GM12891 (cell line): ENCODE data around the gene SRSF6.
"Not testable (repeated sequence)": the region's sequence is repeated elsewhere in the genome, so short reads cannot be mapped to it uniquely, and the experiment has no call there.

Experiments used
- DNase-seq: peaks from one replicate; pipeline ENCODE4 v3.0.0; 2011; ENCODE audit warnings: low spot score; ENCODE audit not compliant: insufficient read length
- FAIRE-seq: peaks from 2 replicates; lab custom pipeline; 2011; peaks lifted over from hg19 to GRCh38; lab: Jason Lieb, UNC
- PAX5 ChIP-seq: IDR thresholded peaks from 2 replicates; pipeline ENCODE4 v1.6.1; 2011; ENCODE audit warnings: low read length, moderate library complexity, mild to moderate bottlenecking; ENCODE audit not compliant: insufficient read depth, severe bottlenecking
- POLR2A ChIP-seq: IDR thresholded peaks from 2 replicates; pipeline ENCODE4 v1.6.1; 2011; ENCODE audit warnings: low read depth, low read length, control low read depth
- POLR2AphosphoS5 ChIP-seq: IDR thresholded peaks from 2 replicates; pipeline ENCODE4 v1.6.1; 2011; ENCODE audit warnings: low read depth, low read length, control low read depth
- POU2F2 ChIP-seq: IDR thresholded peaks from 2 replicates; pipeline ENCODE4 v1.6.1; 2011; ENCODE audit warnings: low read depth, mild to moderate bottlenecking, control low read depth, low read length, moderate library complexity
- SPI1 ChIP-seq: IDR thresholded peaks from 2 replicates; pipeline ENCODE4 v1.6.1; 2011; ENCODE audit warnings: low read depth, low read length, control low read depth
- TAF1 ChIP-seq: IDR thresholded peaks from 2 replicates; pipeline ENCODE4 v1.6.1; 2011; ENCODE audit warnings: low read depth, low read length, control low read depth

SRSF6 gene

DNA sequence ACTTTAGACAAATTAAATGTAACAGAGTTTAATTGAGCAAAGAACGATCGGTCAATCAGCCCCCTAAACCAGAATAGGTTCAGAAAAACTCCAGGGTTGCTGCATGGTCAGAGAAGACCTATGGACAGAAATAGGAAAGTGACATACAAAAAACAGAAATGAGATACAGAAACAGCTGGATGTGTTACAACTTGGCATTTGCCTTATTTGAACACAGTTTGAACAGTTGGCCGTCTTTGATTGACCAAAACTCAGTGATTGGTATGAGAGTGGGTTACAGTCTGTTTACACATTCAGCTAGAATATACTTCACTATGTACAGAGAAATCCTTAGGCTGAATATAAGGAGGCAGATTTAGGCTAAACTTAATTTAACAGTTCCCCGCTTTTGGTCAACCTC lies 19.9 kb downstream of the SRSF6 start:
- no peak for FAIRE-seq
- TF ChIP-seq POLR2AphosphoS5: no peak
- TF ChIP-seq TAF1: no peak
- no peak for TF ChIP-seq PAX5
- no peak for TF ChIP-seq POLR2A
- TF ChIP-seq POU2F2: no peak
- no peak for TF ChIP-seq SPI1
- no peak for DNase-seq

DNA sequence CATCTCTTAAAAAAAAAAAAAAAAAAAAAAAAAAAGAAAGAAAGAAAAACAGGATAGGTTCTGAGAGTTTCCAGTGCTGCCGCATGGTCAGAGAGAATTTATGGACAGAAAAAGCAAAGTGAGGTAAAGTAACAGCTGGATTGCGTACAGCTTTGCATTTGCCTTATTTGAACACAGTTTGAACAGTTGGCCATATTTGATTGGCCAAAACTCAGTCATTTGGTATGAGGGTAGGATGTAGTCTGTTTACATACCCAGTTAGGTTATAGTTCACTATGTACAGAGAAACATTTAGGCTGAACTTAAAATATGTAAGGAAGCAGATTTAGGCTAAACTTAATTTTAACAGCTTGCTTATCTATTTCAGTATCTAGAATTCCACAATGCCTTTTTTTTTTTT lies 32.3 kb downstream of the SRSF6 start:
- FAIRE-seq: no peak
- TF ChIP-seq PAX5 (no peak), POLR2AphosphoS5 (no peak), TAF1 (no peak), POLR2A (no peak), SPI1 (no peak), POU2F2 (no peak)
- DNase-seq: no peak

DNA sequence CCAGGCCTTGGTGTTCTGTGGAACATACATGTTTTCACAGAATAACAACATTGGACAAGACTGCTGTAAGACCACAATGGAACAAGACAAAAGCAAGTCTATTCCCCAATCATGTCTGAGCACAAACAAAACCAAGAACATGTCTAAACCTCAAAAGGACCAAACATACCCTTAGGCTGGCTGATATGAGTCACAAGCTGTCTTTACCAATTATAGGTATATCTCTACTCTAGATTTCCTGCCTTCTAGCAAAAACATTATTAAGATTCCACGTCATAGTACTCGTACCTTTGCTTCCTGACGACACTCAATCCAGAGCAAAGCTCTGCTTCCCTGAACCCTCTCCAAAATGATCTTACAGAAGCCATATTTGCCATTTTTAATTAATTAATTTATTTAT lies 34.4 kb downstream of the SRSF6 start:
- TF ChIP-seq POU2F2 (no peak), TAF1 (no peak), SPI1 (no peak)
- FAIRE-seq (peak; percentile 73), DNase-seq (no peak)

DNA sequence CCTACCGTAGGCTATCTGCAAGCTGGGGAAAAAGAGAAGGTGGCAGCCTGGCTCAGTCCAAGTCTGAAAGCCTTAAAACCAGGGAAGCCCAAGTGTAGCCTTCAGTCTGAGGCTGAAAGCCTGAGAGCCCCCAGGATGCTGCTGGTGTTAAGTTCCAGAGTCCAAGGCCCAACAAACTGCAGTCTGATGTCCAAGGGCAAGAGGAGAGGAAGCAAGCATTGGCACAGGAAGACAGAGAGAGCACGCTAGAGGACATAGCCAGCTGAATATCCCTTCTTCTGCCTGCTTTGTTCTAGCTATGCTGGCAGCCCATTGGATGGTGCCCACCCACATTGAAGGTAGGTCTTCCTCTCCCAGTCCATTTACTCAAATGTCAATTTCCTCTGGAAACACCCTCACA lies 37.7 kb downstream of the SRSF6 start:
- DNase-seq (no peak), FAIRE-seq (no peak)
- no peak for TF ChIP-seq SPI1
- TF ChIP-seq TAF1: no peak
- no peak for TF ChIP-seq POLR2AphosphoS5
- TF ChIP-seq POLR2A: no peak
- no peak for TF ChIP-seq POU2F2
- no peak for TF ChIP-seq PAX5

DNA sequence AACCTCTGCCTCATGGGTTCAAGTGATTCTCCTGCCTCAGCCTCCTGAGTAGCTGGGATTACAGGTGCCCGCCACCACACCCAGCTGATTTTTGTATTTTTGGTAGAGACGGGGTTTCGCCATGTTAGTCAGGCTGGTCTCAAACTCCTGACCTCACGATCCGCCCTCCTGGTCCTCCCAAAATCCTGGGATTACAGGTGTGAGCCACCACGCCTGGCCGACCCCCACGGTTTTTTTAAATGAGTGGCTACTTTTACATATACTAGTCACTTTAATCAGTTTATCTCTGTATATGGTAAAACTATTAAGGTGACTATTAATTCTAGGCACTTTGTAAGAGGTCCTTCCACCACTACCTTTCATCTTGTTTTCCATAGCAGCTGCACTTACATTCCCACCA lies 44.3 kb downstream of the SRSF6 start:
- not testable (repeated sequence) for FAIRE-seq, DNase-seq

DNA sequence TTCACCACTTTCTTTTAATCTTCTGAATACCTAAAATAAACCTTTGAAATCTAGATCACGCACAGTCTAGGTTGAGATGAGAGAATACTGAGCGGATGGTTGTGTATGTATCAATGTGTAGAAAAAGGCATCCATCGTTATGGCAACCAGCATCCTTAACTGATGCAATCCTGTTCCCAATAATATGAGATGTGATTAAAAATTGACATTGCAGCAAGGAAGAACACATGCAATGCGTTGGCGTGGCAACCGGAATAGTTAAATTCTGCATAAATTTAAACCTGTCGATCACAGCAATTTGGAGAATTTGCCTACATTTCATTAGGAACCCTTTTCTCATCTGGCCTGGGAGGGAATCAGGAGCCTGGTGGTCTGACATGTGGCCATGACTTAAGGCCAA lies 48.5 kb downstream of the SRSF6 start:
- DNase-seq: no peak
- no peak for FAIRE-seq
- TF ChIP-seq TAF1 (no peak), POLR2AphosphoS5 (no peak), POLR2A (no peak), SPI1 (no peak), PAX5 (no peak)

DNA sequence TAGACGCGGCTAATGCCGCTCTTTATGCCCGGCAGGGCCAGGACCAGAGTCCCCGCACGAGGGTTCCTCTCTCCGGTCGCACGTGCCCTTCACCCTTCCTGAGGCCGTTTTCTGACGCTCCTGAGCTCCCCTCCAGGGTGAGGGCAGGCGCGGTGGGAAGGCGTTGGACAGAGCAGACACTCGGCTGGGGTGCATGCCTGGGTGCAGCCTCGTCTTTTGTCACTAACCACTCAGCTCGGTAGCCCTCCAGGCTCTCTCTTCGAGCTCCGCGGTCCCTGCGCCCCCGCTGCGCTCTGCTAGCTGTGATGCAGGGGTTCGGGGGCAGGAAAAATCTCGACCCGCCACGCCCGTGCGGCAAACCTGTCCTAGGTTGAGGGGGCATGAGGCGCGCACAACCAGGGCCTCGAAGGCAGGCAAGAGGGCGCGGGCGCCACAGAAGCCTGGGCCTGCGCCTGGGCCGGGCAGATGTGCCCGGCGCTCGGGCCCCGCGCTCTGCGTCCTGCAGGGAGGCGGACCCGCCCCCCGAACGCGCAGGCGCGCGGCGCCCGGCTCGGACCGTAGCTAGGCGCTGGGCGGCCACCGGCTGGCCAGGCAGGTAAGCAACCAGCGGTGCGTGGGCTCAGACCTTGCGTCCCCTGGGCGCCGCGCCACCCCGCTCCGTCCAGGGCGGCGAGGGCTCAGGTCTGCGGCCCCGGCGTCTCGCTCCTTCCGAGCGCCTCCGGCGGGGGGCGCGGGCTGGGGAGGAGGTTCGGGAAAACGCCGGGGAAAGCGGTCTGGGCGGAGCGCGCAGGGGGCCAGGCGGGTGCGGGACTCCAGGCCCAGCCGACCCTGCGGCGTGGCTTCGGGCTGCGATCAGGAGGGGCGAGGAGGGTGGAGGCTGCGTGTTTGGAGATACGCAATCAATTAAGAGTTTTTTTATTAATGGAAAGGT lies 49.7 kb downstream of the SRSF6 start, which contains the start of gene L3MBTL1:
Gene L3MBTL1 (plus strand): TSS at position 548 of the 931 bp plus-strand sequence. CDS start 5,807 bp downstream, outside the sequence.
- FAIRE-seq: no peak

DNA sequence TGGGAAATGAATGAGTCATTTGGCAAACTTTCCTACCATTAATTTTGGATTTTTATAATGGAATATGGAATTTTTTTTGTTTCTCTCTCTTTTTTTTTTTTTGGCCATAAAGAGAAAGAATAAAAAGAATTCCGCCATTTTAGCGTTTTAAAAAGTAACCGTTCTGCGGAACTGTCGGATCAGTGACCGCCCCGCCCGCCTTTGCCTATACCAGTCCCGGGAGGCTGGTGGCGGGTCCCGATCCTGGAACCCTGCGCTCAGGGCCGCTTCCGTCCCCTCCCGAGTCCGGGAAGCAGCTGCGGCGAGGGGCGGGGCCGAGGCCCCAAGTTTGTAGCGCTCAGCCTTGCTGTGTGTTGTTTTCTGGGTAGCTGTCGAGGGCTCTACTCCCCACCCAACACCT lies 50.4 kb downstream of the SRSF6 start:
- TF ChIP-seq TAF1: no peak
- FAIRE-seq (no peak), DNase-seq (no peak)

More for the DNA sequence above, 49.7 kb downstream of the SRSF6 start, which contains the start of gene L3MBTL1:
- DNase-seq: peak; percentile 50
- TF ChIP-seq SPI1: no peak
- TF ChIP-seq TAF1: no peak
- TF ChIP-seq POU2F2: no peak
- no peak for TF ChIP-seq POLR2A
- TF ChIP-seq PAX5: no peak
- TF ChIP-seq POLR2AphosphoS5: no peak

DNA sequence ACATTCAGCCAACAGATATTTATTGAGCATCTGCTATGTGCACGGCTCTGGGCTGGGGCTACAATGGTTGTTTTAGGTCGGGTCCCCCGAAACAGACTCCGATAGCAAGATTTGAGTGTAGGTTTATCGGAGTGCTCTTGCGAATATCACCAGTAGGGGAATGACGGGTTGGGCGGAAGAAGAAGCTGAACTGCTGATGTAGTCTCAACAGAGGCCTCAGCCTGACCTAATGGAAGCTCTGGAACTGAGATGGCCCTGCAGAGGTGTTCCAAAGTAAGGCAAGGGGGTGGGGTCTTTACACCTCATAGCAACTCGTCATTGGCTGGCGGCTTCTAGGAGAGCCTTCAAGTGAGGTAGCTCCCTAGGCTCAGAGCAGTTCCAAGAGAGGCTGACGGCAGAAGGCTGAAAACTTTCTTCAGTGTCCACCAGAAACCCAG lies 50.9 kb downstream of the SRSF6 start:
- TF ChIP-seq PAX5: no peak
- TF ChIP-seq POLR2AphosphoS5: no peak
- no peak for TF ChIP-seq POU2F2
- no peak for TF ChIP-seq POLR2A
- no peak for TF ChIP-seq SPI1
- no peak for TF ChIP-seq TAF1
- no peak for FAIRE-seq
- no peak for DNase-seq

DNA sequence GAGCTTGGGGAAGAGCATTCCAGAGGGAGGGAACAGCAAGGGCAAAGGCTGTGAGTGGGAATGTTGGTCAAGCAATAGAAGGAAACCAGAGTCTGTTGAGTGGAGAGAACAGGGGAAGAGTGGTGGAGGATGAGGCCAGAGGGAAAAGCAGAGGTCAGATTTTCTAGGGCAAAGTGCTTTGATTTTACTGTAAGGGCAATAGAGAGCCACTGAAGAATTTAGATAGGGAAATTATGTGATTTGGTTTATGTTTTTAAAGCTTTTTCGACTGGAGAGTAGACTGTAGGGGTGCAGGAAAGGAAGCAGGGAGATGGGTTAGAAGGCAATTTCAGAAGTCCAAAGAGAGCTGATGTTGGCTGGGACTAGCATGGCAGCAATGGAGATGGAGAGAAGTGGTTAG lies 54.2 kb downstream of the SRSF6 start:
- DNase-seq (no peak), FAIRE-seq (no peak)
- TF ChIP-seq SPI1 (no peak), POLR2AphosphoS5 (no peak), POLR2A (no peak), PAX5 (no peak), POU2F2 (no peak)
